Thyroid gland (tissue), 4 donors: ENCODE results near the gene NLGN1.

Source experiments
- CTCF ChIP-seq, 6 experiments: fragments of 200-600 bp in 3 of 6; fragments of 450-650 bp in 3 of 6; sonication (generic) in 3 of 6; IDR thresholded peaks; one replicate each; pipeline ENCODE4 v1.5.1; 2016 to 2019; ENCODE audit warnings: antibody characterized with exemption in 6 of 6, mild to moderate bottlenecking in 2 of 6, inconsistent platforms in 1 of 6, moderate library complexity in 1 of 6
- POLR2A ChIP-seq, 2 donors: fragments of 450-650 bp; IDR thresholded peaks; one replicate each; pipeline ENCODE4 v1.6.1; 2017; ENCODE audit warnings: antibody characterized with exemption in 2 of 2, mild to moderate bottlenecking in 2 of 2, moderate library complexity in 1 of 2

- TF ChIP-seq CTCF (IDR thresholded peaks at IDR 0.05): no peak
- TF ChIP-seq POLR2A (IDR thresholded peaks at IDR 0.05): no peak
These were observed 756.3 kb downstream of the NLGN1 start for GRCh38 chr3:174153871-174154270.
